GM21529 (cell line): ENCODE results near the gene VWA8.
"Not testable (repeated sequence)": the region's sequence is repeated elsewhere in the genome, so short reads cannot be mapped to it uniquely, and the experiment has no call there.

Source experiments
- ATAC-seq: cut with Tn5 transposase; IDR thresholded peaks from one replicate; pipeline ENCODE4 v1.9.1; 2021; ENCODE audit not compliant: unreplicated experiment

Gene VWA8

DNA sequence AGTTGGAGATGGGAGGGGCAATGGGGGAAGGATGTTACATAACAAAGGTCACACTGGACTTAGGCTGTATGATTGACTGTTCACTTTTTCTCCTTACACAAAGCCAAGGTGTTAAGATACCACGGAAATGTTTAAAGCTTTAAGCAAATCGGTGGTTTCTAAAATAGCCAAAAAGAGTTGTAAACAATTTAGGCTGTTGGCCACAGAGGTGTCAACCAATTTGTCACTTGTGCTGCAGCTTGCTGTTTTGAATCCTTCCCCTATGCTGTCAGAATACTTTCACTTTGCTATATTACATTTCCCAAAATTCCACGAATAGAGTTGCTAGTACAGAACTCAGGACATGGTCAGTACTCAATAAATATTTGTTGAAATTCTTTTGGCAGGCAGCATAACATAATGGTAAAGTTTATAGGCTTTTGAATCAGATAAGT lies 149.3 kb downstream of the VWA8 start:
- peak; percentile 61 for ATAC-seq

DNA sequence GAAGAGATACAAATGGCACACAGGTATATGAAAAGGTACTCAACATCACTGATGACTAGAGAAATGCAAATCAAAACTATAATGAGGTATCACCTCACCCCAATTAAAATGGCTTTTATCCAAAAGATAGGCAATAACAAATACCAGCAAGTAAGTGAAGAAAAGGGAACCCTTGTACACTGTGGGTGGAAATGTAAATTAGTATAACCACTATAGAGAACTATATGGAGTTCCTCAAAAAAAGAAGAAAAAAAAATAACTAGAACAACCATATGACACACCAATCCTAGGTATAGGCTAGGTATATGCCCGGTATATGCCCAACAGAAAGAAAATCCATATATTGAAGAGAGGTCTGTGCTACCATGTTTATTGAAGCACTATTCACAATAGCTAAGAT lies 150.9 kb downstream of the VWA8 start:
- ATAC-seq: no peak

DNA sequence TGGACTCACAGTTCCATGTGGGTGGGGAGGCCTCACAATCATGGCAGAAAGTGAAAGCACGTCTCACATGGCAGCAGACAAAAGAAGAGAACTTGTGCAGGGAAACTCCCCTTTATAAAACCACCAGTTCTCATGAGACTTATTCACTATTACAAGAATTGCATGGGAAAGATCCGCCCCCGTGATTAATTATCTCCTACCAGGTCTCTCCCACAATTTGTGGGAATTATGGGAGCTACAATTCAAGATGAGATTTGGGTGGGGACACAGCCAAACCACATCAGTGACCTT lies 157.5 kb downstream of the VWA8 start:
- not testable (repeated sequence) for ATAC-seq

DNA sequence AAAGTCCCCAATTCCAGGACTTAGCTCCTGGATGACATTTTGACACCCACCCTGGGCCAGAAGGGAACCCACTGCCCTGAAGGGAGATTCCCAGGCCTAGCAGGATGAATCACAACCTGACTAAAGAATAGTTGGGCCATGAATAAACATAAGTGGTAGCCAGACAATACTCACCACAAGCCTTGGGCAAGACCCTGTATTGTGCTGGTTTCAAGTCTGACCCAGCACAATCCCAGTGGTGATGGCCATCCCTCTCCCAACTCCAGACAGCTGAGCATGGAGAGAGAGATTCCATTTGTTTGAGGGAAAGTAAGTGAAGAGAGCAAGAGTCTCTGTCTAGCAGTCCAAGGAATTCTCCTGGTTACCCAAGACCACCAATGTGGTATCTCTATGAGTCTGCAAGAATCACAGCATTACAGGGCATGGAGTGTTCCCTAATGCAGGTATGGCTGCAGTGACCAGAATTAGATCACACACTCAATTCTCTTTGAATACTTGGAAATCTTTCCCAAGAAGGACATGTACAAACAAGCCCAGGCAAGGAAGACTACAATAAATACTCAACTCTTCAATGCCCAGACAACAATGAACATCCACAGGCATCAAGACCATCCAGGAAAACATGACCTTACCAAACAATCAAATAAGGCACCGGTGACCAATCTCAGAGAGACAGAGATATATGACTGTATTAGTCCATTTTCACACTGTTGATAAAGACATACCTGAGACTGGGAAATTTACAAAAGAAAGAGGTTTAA lies 158.0 kb downstream of the VWA8 start:
- no peak for ATAC-seq

DNA sequence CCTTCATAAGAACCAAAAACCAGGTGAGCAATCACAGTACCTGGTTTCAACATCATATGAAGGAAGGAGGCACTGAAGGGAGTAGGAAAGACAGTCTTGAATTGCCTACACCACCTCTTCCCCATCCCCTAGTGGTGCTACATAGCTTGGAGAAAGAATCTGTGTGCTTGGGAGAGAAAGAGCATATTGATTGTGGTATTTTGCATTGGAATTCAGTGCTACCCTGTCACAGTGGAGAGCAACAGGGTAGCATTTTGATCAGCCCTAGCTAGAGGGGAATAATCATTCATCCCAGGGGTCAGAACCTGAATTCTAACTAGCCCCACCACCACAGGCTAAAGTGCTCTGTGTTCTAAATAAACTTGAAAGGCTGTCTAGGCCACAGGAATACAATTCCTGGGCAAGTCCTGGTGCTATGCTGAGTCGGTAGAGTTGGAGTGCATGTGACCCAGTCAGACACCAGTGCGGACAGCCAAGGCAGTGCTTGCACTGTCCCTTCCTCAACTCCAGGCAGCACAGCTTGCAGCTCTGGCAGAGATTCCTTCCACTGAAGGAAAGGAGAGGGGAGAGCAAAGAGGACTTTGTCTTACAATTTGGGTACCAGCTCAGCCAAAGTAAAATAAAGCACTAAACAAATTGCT lies 158.7 kb downstream of the VWA8 start:
- ATAC-seq: no peak

DNA sequence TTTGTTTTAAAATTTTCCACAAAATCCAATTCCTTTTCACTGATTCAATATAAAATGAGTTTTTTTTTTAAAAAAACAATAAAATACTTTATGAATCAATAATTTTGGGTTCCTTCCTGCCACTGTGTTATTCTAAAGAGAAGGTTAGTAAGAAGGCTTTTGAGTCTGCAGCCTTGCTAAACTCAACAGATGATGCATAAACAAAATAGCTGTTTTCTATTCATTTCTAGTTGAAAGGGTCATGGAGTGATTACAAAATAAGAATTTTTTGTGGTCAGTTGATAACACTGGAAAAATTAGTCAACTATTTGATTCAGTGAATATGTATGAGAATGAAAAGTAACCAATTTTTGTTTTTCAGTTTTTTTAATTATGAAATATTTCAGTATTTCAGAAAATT lies 169.9 kb downstream of the VWA8 start:
- no peak for ATAC-seq

DNA sequence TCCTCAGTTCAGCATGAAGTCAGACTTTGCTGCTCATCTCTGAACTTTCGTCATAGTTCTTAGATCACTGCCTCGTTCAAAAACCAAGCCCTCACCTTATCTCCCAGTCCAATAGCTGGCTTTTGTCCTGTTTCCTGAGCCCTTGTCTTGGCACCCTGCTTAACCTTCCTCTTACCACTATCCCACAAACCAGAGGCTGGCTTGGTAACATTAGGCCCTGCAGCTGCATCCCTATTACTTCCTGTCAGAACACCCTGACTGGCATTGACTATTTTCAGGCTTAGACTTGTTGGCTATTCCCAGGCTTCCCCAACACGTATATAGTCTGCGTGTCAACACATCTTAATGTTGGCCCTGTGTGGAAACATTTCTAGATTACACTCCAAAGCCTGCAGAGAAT lies 172.4 kb downstream of the VWA8 start:
- no peak for ATAC-seq

DNA sequence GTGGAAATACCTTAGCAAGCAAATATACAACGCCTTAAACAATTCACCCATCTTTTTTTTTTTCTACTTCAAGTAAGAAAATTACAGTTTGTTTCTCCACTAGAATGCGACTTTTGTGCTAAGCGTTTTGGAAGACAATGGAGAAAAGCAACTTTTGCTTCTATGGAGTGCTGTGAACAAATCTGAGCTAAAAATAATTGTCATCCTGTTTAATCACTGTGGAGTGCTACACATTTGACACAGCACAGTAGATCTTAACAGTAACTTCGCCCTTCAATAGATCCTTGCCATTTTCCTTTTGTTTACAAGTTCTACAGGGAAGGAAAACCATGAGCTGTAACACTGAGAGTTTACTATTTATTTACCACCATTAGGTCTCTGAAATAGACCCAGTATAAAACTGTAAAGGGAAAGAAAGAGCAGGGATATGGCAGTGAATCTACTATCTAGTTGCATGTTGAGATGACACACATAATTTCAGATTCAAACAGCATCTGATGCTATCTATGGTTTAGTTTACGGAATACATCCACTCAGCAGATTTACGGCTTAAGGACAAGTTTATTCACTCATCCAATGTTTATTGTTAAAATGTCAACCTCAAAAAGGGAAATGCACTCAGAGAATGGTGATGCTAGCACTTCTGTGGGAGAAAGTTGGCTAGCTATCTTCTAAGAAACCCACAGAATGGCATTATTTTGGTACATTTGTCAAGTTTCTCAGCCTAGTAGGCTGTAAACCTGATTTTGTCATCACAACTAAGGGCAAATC lies 175.3 kb downstream of the VWA8 start:
- ATAC-seq: no peak

DNA sequence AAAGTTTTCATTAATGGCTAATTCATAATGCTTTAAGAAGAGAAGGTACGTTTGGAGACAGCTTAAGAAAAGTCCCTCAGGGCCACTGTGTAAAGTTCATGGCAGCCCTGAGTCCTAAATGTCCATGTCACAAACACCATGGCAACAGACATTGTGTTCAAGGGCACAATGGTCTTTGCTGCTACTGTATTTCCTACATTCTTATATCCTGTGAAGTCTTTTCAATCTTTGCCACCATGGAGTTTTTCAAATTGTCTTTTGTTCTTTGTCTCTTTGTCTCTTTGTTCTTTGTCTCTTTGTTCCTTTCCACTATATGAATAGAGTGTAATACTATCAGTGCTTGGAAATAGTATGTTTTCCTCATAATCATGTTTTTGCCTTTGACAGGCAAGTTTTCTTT lies 178.8 kb downstream of the VWA8 start:
- no peak for ATAC-seq

DNA sequence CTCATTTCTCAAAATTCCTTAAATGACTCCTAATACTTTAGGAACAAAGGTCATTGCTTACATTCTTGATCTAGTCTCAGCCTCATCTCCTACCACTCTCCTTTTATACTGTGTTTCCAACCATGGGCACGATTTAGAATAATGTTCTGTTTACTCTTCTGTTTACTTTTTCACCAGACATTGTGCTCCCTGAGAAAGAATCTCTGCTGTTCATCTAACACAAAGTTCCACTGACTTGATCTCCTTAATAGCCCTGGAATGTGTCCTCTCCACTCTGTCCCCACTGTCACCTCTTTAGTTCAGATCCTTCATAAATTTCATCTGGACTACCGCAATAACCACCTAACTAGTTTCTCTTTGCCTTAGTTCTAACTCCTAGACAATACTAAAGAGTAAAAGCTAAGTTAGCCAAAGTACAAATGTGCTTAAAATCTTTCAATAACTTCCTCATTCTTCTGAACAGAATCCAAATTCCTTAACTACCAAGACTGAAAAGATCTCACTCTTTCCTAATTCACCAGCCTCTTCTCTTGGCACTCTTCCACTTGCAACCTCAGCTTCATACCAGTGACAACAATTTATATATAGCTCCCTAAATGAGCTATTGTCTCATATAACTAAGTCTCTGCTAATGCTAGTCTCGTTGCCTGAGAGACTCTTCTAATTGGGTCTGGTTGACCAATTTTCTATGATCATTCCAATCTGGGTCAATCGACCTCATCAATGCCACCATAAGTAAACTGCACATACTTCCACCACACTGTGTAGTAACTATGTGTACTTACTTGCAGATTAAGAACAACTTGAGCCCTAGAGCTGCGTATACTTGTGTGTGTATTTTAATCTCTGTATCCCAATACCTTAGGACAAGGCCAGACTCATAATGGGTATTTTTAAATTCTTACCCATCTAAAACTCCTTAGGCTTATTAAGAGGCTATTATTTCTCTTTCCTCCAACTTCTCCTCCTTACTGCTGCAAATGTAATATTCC lies 179.9 kb downstream of the VWA8 start:
- ATAC-seq: no peak

DNA sequence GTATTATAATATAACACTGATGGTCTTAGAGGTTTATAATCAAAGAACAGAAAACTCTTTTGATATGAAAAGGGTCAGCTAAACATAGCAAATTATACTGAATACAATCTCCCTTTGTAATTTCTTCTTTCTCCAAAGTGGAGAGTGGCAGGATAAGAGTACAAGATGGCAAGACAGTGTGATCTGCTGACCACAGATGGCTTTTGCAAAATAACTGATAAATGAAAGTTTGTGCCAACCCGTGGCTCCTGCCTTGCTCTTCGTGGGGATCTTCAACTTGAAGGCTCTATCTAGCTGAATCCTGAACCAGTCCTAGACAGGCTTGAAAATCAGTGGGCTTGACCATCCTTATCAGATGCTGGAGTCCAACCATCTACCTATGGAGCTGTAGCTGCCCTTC lies 185.7 kb downstream of the VWA8 start:
- ATAC-seq: no peak

DNA sequence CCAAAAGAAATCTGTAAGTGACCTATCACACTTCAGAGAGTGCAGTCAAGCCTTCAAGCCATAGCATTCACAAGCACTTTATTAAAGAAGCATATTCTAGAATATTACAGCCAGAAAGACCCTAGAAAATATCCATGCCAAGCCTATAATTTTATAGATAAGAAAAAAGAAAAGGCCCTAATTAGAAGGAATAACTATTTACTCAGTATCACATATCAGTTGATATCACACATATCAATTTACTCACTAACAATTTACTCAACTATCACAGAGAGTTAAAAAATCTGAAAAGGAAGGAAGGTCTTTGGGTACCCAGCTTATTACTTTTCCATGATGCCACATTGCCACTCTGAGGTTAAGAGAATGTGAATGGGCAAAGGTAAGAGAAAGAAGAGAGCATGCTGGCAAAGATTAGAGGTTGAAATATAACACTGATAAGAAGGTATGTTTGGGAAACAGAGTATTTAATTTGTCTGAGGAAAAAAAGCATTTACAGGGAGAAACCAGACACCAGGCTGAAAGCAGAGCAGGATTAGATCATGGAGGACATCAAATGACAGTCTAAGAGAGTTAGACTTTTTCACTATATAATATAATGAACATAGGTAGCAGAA lies 186.2 kb downstream of the VWA8 start:
- ATAC-seq: no peak

DNA sequence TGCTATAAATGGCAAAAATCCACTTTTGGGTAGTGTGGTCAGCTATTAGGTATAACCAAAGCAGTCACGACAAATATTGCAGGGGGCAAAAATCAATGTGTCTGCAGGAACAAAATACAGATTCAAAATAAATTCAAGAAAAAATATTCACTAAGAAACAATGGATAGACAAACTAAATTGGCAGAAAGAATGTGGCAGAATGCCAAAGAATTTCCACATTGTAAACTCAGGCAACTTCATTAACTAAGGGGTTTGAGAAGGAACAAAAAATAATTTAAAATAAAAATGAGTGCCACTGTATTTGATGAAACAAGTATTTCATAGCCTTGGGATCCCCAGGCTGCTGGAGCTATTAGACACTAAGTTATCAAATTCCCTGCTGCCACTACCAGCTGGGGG lies 193.1 kb downstream of the VWA8 start:
- ATAC-seq: no peak

DNA sequence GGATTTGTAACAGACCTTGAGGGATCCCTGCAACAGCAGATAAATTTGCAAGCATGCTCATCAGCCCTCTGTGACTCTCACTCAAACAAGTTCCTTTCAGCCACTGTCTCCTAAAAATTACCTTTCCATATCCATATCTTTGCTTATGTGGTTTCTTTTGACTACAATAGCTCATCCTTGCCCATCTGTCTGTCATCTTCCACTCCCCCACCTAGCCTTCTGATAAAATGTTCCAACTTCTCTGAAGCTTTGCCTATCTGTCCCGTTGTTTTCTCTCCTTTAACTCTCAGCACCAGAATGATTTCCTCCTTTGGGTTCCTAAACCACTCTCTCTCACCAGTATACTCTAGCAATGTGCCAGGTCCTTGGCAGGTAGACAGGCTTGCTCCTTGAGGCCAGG lies 194.5 kb downstream of the VWA8 start:
- no peak for ATAC-seq

DNA sequence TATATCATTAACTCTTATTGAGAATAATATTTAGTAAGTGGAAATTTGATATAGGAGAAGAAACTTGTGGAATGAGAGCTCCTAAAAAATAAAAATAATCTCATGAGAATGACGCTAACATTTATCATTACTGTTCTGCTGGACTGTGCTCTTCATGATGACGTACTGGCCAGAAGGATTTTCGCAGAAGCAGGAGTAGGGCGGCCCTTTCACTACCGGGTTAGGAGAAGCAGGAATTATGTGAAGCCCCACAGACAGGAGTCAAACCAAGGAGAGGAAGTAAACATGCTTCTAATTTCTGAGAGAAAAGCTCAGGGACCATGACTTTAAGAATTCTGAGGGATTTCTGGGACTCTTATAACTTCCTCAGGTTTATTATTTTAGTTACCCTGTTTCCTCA lies 195.1 kb downstream of the VWA8 start:
- no peak for ATAC-seq

DNA sequence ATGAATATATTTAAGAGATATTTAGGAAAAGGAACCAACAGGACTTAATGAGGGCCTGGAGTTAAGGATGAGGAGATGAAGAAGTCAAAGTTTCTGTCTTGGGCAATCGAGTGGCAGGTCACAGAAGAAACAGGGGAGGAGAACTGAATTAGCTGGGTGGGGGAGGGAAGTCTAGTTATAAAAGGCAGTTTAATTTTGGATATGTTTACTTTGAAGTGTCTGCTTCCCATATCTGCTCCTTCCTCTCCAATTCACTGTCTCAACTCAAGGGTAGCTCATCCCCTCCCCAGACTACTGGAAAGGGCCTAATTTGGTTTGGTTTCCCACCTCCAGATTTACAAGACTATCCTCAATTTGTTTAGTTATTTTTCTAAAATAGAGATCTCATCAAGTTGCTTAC lies 195.9 kb downstream of the VWA8 start:
- no peak for ATAC-seq

DNA sequence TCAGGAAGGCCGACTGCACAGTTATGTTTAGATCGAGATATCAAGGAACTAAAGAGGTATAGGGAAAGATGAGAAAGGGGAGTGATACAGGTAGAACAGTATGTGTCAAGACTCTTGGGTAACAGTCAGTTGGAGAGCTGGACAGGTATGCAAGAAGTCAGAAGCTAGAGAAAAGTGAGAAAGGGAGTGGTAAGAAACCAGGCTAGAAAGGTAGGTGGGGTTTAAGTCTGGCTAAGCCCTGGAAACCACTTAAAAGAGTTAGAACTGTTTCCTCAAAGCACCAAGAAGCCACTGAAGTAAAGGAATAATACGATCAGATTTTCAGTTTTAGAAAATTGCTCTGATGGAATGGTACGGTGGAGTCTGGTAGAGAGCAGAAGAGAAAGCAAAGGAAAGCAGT lies 196.4 kb downstream of the VWA8 start:
- ATAC-seq: no peak

DNA sequence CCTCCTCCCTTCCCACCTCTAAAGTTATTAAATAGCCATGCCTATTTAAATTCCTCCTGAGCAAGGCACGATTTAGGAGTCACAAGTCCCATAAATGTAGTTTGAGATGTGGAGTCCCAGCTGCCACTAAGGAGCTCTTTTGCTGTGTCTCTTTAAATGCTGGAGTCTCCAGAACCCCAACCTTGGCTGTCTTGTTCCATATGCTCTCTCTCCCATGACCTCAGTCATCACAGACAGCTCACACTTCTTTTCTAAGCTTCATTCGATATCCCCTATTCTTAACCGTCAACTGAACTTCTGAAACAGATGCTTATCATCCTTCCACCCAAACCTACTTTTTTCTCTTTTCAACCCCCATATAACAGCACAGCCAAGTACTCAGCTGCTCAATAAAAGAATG lies 197.1 kb downstream of the VWA8 start:
- no peak for ATAC-seq

DNA sequence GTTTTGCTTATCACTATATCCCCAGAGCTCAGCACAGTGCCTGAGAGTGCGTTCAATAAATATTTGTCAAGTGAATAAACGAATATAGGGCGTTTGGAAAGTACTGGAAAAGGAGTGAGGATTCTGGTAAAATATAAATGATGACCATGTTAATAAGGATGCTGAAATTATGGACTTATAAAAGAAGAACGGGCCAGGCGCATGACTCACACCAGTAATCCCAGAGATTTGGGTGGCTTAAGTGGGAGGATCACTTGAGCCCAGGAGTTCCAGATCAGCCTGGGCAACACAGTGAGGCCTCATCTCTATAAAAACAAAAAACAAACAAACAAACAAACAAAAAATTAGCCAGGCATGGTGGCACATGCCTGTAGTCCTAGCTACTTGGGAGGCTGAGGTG lies 198.1 kb downstream of the VWA8 start:
- no peak for ATAC-seq

DNA sequence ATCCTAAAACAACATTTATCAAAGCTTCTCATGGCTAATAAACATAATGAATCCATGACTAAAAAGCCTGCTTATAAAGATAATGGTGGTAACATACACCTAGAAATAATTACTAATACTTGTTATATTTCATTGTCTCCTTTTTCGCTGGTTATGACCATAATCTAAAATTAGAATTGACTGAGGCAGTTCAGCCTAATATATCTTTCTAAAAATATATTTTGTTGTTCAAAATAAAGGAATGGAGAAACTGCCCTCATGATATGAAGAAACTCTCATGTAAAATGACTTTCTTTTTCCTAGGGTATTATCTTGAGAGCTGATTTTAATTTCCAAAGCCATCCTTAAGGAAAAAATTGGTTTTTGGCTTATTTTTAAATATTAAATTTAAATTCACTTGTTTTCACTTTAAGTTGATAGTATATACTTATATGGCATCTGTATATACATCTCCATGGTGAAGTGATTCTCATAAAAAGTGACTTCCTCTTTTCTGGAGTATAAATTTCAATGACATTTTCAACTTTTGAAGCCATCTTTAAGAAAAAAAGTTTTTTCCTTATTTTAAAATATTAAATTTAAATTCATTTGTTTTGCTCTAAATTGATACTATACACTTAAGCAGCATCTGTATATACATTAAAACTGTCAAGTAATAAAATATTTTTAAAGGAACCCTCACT lies 204.6 kb downstream of the VWA8 start:
- no peak for ATAC-seq
